ENCODE data around the gene FBLN5. TPM values are rescaled to one million over a fixed set of nuclear protein-coding genes. Genes with fewer than 3 reads are reported as not detected.
A peak's percentile ranks its signal among the peaks of the same experiment; 100 is the strongest.
"Not testable (repeated sequence)": the region's sequence is repeated elsewhere in the genome, so short reads cannot be mapped to it uniquely, and the experiment has no call there.

The FBLN5 gene
- total RNA-seq, 4 donors from 2014 or later = 20.3 to 44.3 (median 37.2) TPM

DNA sequence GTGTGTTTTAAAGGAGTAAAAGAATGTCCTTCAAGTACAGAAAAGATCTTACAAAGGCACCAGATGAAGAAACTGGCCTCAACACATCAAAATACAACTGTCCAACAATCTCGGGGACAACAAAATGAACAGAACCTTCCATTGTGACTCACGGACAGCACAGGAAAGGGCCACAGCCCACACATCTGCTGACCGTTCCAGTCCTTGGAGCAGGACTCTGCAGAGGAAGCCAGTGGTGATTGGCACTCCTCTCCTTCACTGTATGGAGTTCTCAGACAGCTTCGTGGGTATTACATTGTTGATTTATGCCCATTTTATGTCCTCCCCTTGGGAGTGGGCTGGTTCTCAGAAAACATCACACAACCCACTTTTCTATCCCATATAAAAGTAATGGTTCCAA is 47.7 kb downstream of the FBLN5 start:
- TF ChIP-seq POLR2AphosphoS5 (IDR thresholded peaks at IDR 0.05) (no peak), EP300 (IDR thresholded peaks at IDR 0.05) (no peak), POLR2A (IDR thresholded peaks at IDR 0.05) (no peak)
- TF ChIP-seq, protein P1, sequence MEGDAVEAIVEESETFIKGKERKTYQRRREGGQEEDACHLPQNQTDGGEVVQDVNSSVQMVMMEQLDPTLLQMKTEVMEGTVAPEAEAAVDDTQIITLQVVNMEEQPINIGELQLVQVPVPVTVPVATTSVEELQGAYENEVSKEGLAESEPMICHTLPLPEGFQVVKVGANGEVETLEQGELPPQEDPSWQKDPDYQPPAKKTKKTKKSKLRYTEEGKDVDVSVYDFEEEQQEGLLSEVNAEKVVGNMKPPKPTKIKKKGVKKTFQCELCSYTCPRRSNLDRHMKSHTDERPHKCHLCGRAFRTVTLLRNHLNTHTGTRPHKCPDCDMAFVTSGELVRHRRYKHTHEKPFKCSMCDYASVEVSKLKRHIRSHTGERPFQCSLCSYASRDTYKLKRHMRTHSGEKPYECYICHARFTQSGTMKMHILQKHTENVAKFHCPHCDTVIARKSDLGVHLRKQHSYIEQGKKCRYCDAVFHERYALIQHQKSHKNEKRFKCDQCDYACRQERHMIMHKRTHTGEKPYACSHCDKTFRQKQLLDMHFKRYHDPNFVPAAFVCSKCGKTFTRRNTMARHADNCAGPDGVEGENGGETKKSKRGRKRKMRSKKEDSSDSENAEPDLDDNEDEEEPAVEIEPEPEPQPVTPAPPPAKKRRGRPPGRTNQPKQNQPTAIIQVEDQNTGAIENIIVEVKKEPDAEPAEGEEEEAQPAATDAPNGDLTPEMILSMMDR (IDR thresholded peaks at IDR 0.05) = no peak
- Histone ChIP-seq H3K27ac (peak overlapping the region; percentile 40), H3K4me1 (peaks cover 44% of the 10 kb centered on the region)

DNA sequence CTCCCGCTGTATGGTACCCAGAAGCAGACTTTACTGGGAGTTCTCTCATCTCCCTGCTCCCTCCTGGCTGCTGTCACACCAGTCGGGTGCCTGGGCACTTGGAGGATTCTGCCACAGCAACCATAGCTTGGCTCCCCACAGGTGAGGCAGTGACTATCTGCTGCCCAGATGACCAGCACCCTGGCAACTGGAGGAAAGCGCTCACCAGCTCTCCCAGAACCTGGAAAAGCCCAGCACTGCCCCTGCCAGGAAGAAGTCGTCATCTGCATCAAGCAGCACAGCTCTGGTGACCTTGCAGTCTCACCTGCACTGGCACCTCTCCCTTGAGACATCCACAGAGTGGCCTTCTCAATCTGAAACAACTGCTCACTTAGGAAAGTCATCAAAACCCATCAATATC is 48.3 kb downstream of the FBLN5 start:
- Histone ChIP-seq H3K27ac (peak overlapping the region; percentile 40), H3K4me1 (peaks cover 44% of the 10 kb centered on the region), H3K36me3 (no peaks in the 10 kb centered on the region), H3K9me3 (no peaks in the 10 kb centered on the region), H3K27me3 (no peaks in the 10 kb centered on the region), H3K4me3 (no peak overlapping the region)
- WGBS = 78% methylated on average over 4 of the region's 4 CpGs
- no peak for DNase-seq (ENCODE audit: low spot score in 2 of 2)
- no peak for TF ChIP-seq POLR2A (IDR thresholded peaks at IDR 0.05)
- TF ChIP-seq EP300 (IDR thresholded peaks at IDR 0.05) = no peak
- no peak for TF ChIP-seq POLR2AphosphoS5 (IDR thresholded peaks at IDR 0.05)
- TF ChIP-seq, protein P1 (IDR thresholded peaks at IDR 0.05) = no peak

More for the DNA sequence above, 47.7 kb downstream of the FBLN5 start:
- no peaks in the 10 kb centered on the region for H3K27me3 ChIP-seq
- DNase-seq (ENCODE audit: low spot score in 2 of 2) = no peak
- WGBS = 69% methylated on average over 4 of the region's 4 CpGs
- no peaks in the 10 kb centered on the region for H3K36me3 ChIP-seq
- no peak overlapping the region for H3K4me3 ChIP-seq
- H3K9me3 ChIP-seq = no peaks in the 10 kb centered on the region

DNA sequence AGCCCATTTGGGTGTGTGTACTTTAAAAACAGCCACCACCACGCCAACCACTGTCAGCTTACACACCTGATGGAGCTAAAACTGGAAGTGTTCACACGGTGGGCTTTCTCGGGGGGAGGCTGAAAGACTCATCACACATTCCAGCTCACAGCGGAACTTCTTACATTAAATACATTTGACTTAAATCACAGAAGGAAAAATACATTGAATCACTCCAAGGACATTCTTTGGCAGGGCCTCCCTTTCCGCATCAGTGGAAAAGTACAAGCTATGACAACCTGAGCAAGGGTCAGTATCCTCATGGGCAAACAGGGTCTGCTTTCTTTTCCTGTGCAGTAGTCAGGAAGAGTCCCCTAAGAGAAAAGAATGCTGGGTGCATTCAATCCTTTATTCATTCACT is 49.1 kb downstream of the FBLN5 start:
- no peaks in the 10 kb centered on the region for H3K9me3 ChIP-seq
- H3K36me3 ChIP-seq = no peaks in the 10 kb centered on the region
- H3K4me3 ChIP-seq = no peak overlapping the region
- no peak for TF ChIP-seq EP300 (IDR thresholded peaks at IDR 0.05)
- no peak for TF ChIP-seq POLR2AphosphoS5 (IDR thresholded peaks at IDR 0.05)
- TF ChIP-seq, protein P1 (IDR thresholded peaks at IDR 0.05) = no peak
- no peak for TF ChIP-seq POLR2A (IDR thresholded peaks at IDR 0.05)
- DNase-seq (ENCODE audit: low spot score in 2 of 2) = no peak
- WGBS = 87% methylated on average over 5 of the region's 5 CpGs
- no peak overlapping the region for H3K27ac ChIP-seq
- no peaks in the 10 kb centered on the region for H3K27me3 ChIP-seq
- H3K4me1 ChIP-seq = peaks cover 41% of the 10 kb centered on the region

DNA sequence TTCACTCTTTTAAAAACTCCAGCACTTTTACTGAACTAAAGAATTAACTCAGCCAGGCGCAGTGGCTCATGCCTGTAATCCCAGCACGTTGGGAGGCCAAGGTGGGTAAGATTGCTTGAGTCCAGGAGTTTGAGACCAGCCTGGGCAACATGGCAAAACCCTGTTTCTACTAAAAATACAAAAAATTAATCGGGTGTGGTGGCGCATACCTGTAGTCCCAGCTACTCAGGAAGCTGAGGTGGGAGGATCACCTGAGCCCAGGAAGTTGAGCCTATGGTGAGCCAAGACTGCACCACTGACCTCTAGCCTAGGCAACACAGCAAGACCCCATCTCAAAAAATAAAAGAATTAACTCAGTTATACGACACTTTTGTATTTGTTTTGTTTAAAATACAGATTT is 49.8 kb downstream of the FBLN5 start:
- Histone ChIP-seq H3K27ac (peak overlapping the region; percentile 62), H3K4me1 (peaks cover 40% of the 10 kb centered on the region)
- H3K9me3 ChIP-seq; DNase-seq (ENCODE audit: low spot score in 2 of 2); H3K36me3 ChIP-seq; H3K4me3 ChIP-seq; H3K27me3 ChIP-seq: not testable (repeated sequence)
- WGBS = 75% methylated on average over 5 of the region's 5 CpGs

DNA sequence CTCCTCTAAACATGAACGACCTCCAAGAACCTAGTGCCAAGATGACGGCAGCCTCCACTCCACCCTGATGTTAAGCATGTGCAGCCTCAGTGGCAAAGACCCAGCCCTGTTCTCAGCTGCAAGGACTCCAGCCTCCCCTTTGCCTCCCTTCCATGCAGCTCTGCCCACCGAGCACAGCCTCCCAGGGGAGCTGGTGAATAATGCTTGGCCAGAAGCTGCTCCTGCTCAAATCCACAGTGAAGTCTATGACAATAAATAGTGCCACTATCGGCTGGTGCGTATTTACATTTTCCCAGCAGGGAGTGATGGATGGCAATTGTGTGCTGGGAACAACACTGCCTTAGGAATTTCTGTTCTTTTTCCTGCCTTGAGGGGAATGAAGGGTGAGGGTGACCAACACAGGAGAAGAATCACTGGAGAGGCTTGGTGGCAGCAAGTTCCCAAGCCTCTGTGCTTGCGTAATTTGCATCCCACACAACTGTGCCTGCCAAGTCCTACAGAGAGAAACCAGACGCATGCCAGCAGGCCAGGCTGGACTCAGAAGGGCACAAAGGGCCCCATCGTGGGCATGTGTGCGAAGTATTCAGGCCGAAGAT is 50.3 kb downstream of the FBLN5 start:
- no peak for DNase-seq (ENCODE audit: low spot score in 2 of 2)
- H3K27ac ChIP-seq = peak overlapping the region; percentile 62
- no peaks in the 10 kb centered on the region for H3K27me3 ChIP-seq
- peaks cover 40% of the 10 kb centered on the region for H3K4me1 ChIP-seq
- H3K4me3 ChIP-seq = no peak overlapping the region
- H3K36me3 ChIP-seq = no peaks in the 10 kb centered on the region
- no peaks in the 10 kb centered on the region for H3K9me3 ChIP-seq
- TF ChIP-seq POLR2A (IDR thresholded peaks at IDR 0.05) (no peak), POLR2AphosphoS5 (IDR thresholded peaks at IDR 0.05) (no peak)
- 39% methylated on average over 10 of the region's 10 CpGs for WGBS

DNA sequence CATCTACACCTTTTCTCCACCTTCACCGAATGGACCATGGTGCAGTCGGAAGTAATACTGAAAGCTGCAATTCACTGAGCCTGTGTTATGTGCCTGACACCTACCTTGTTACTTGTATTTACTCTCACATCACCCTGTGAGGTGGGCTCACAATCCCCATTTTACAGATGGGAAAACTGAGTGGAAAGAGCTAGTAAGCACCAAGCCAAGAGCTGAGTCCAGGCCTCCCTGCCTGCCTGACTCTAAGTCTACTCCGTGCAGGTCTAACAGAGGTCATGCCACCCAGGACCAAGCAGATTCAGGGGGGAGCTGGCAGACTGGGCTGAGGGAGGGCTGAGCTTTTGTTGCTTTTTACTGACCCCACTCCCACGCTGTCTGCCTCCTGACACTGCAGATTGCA is 51.1 kb downstream of the FBLN5 start:
- Histone ChIP-seq H3K27me3 (no peaks in the 10 kb centered on the region), H3K4me1 (peaks cover 40% of the 10 kb centered on the region), H3K36me3 (no peaks in the 10 kb centered on the region), H3K9me3 (no peaks in the 10 kb centered on the region), H3K27ac (peak overlapping the region; percentile 62), H3K4me3 (no peak overlapping the region)
- no peak for DNase-seq (ENCODE audit: low spot score in 2 of 2)
- 97% methylated on average over 4 of the region's 4 CpGs for WGBS
- TF ChIP-seq POLR2AphosphoS5 (IDR thresholded peaks at IDR 0.05) (no peak), POLR2A (IDR thresholded peaks at IDR 0.05) (no peak), EP300 (IDR thresholded peaks at IDR 0.05) (no peak)
- TF ChIP-seq, protein P1 (IDR thresholded peaks at IDR 0.05) = no peak
